Panc1 (cell line): ENCODE data around the gene CCDC152. TPM values are rescaled to one million over a fixed set of nuclear protein-coding genes. Genes with fewer than 3 reads are reported as not detected.

Experiments
- ATAC-seq: fragments of 200-7000 bp; cut with Tn5 transposase; 2 replicates; pipeline ENCODE4 v1.9.1; 2020; ENCODE audit warnings: mild to moderate bottlenecking, moderate library complexity
- BruUV-seq: library from RNA; stranded (reverse); fragments of 400-500 nt; replicated peaks from 2 replicates; lab custom pipeline; 2021; lab: Mats Ljungman, UMichigan
- CTCF ChIA-PET: fragments of 300-600 bp; sonication (Branson Sonifier 250); formaldehyde crosslinking; loops from one replicate; lab custom pipeline; 2022; ENCODE audit warnings: antibody characterized with exemption; lab: Charles Lee
- POLR2A ChIA-PET: fragments of 300-600 bp; sonication (Branson Sonifier 250); formaldehyde crosslinking; loops from one replicate; lab custom pipeline; 2022; ENCODE audit warnings: antibody characterized with exemption; lab: Charles Lee
- DNase-seq: peaks from one replicate; pipeline ENCODE4 v3.0.0-alpha.2; 2010; ENCODE audit warnings: low read depth, low spot score
- H3K27ac ChIP-seq: 2 replicates; pipeline ENCODE4 v1.5.1; 2011; ENCODE audit warnings: mild to moderate bottlenecking, low read length, inconsistent platforms
- H3K27me3 ChIP-seq: fragments of 200-500 bp; sonication (Bioruptor generic); 2 replicates; pipeline ENCODE4 v1.6.0; 2014; ENCODE audit warnings: low read length, inconsistent platforms; ENCODE audit not compliant: control insufficient read depth, insufficient read depth
- H3K36me3 ChIP-seq: fragments of 200-500 bp; sonication (Bioruptor generic); 2 replicates; pipeline ENCODE4 v1.5.1; 2014; ENCODE audit warnings: inconsistent platforms, mild to moderate bottlenecking, low read length, moderate library complexity; ENCODE audit not compliant: control insufficient read depth, insufficient read depth
- H3K4me1 ChIP-seq: 2 replicates; pipeline ENCODE4 v1.5.1; 2011; ENCODE audit warnings: inconsistent platforms, mild to moderate bottlenecking, low read length, moderate library complexity; ENCODE audit not compliant: control insufficient read depth, insufficient read depth
- H3K4me3 ChIP-seq, 2 experiments: 2 replicates each; pipeline ENCODE4 v1.5.1; 2011 to 2012; ENCODE audit warnings: low read depth in 2 of 2, low read length in 2 of 2, mild to moderate bottlenecking in 2 of 2, inconsistent platforms in 1 of 2, moderate library complexity in 1 of 2
- H3K9me3 ChIP-seq: fragments of 200-500 bp; sonication (Bioruptor generic); 2 replicates; pipeline ENCODE4 v1.5.1; 2014; ENCODE audit warnings: low read depth, mild to moderate bottlenecking, inconsistent platforms, low read length, moderate library complexity; ENCODE audit not compliant: control insufficient read depth, insufficient read depth
- POLR2AphosphoS5 ChIP-seq: IDR thresholded peaks from 2 replicates; pipeline ENCODE4 v1.6.1; 2012; ENCODE audit warnings: mild to moderate bottlenecking, low read depth, low read length, moderate library complexity
- SIN3A ChIP-seq: IDR thresholded peaks from 2 replicates; pipeline ENCODE4 v1.6.1; 2012; ENCODE audit warnings: low read depth, mild to moderate bottlenecking, low read length, moderate library complexity, borderline replicate concordance; ENCODE audit not compliant: insufficient read depth
- TCF7L2 ChIP-seq: IDR thresholded peaks from 2 replicates; pipeline ENCODE4 v1.6.1; 2011; ENCODE audit warnings: mild to moderate bottlenecking, low read depth, low read length, inconsistent platforms
- in situ Hi-C: cut with HindIII; loops from 2 replicates; pipeline ENCODE4 v1.10.0; 2016; ENCODE audit warnings: low sequenced_read_pairs, low pct_unique_long_range_greater_than_20kb
- intact Hi-C: fragments of 100-400 bp; cut with micrococcal nuclease; formaldehyde crosslinking; loops from one replicate; pipeline ENCODE4 v1.10.0; 2022; ENCODE audit not compliant: unreplicated experiment
- total RNA-seq: library from RNA; stranded (reverse); gene quantifications from one replicate; pipeline ENCODE4 v1.2.1, GENCODE V29; 2021; ENCODE audit not compliant: unreplicated experiment
- TF ChIP-seq, protein P1 (sequence below): fragments of 450-650 bp; IDR thresholded peaks from 2 replicates; pipeline ENCODE4 v1.5.1; 2017; ENCODE audit warnings: mild to moderate bottlenecking
- TF ChIP-seq, protein P2 (sequence below), 2 experiments: IDR thresholded peaks; 2 replicates each; pipeline ENCODE4 v1.6.1; 2011 to 2012; ENCODE audit warnings: low read depth in 2 of 2, control low read depth in 1 of 2, low read length in 1 of 2, mild to moderate bottlenecking in 1 of 2, moderate library complexity in 1 of 2; ENCODE audit not compliant: insufficient read depth in 1 of 2

The CCDC152 gene
- total RNA-seq, 1 experiment from 2014 or later, result not detected

DNA sequence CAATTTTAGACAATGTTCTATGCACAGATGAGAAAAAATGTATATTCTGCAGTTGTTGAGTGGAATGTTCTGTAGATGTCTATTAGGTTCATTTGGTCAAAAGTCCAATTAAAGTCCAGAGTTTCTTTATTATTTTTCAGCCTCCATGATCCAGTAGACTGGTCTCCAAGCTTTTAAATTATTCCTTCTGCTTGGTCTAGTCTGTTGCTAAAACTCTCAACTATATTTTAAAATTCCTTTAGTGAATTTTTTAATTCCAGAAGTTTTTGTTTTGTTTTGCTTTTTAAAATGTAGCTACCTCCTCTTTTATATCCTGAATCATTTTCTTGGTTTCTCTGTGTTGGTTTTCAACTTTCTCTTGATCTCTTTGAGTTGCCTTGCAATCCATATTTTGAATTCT lies 30.5 kb downstream of the CCDC152 start:
- CTCF ChIA-PET, result no interaction called here
- POLR2A ChIA-PET, result no interaction called here
- TF ChIP-seq, protein P1, sequence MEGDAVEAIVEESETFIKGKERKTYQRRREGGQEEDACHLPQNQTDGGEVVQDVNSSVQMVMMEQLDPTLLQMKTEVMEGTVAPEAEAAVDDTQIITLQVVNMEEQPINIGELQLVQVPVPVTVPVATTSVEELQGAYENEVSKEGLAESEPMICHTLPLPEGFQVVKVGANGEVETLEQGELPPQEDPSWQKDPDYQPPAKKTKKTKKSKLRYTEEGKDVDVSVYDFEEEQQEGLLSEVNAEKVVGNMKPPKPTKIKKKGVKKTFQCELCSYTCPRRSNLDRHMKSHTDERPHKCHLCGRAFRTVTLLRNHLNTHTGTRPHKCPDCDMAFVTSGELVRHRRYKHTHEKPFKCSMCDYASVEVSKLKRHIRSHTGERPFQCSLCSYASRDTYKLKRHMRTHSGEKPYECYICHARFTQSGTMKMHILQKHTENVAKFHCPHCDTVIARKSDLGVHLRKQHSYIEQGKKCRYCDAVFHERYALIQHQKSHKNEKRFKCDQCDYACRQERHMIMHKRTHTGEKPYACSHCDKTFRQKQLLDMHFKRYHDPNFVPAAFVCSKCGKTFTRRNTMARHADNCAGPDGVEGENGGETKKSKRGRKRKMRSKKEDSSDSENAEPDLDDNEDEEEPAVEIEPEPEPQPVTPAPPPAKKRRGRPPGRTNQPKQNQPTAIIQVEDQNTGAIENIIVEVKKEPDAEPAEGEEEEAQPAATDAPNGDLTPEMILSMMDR, result no peak
- TF ChIP-seq, protein P2, sequence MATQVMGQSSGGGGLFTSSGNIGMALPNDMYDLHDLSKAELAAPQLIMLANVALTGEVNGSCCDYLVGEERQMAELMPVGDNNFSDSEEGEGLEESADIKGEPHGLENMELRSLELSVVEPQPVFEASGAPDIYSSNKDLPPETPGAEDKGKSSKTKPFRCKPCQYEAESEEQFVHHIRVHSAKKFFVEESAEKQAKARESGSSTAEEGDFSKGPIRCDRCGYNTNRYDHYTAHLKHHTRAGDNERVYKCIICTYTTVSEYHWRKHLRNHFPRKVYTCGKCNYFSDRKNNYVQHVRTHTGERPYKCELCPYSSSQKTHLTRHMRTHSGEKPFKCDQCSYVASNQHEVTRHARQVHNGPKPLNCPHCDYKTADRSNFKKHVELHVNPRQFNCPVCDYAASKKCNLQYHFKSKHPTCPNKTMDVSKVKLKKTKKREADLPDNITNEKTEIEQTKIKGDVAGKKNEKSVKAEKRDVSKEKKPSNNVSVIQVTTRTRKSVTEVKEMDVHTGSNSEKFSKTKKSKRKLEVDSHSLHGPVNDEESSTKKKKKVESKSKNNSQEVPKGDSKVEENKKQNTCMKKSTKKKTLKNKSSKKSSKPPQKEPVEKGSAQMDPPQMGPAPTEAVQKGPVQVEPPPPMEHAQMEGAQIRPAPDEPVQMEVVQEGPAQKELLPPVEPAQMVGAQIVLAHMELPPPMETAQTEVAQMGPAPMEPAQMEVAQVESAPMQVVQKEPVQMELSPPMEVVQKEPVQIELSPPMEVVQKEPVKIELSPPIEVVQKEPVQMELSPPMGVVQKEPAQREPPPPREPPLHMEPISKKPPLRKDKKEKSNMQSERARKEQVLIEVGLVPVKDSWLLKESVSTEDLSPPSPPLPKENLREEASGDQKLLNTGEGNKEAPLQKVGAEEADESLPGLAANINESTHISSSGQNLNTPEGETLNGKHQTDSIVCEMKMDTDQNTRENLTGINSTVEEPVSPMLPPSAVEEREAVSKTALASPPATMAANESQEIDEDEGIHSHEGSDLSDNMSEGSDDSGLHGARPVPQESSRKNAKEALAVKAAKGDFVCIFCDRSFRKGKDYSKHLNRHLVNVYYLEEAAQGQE (IDR thresholded peaks at IDR 0.05; ENCODE audit: insufficient read depth in 1 of 2, low read depth in 2 of 2, low read length in 1 of 2), result no peak
- TF ChIP-seq SIN3A (no peak), TCF7L2 (no peak), POLR2AphosphoS5 (no peak)
- Histone ChIP-seq H3K4me3 (no peak overlapping the region), H3K9me3 (no peaks in the 10 kb centered on the region), H3K27me3 (no peaks in the 10 kb centered on the region), H3K4me1 (no peaks in the 10 kb centered on the region), H3K36me3 (no peaks in the 10 kb centered on the region), H3K27ac (no peak overlapping the region)
- DNase-seq, result no peak
- in situ Hi-C loops, result no loop called here
- no TSS peak for BruUV-seq
- intact Hi-C loops, result no loop called here
- no peak for ATAC-seq

DNA sequence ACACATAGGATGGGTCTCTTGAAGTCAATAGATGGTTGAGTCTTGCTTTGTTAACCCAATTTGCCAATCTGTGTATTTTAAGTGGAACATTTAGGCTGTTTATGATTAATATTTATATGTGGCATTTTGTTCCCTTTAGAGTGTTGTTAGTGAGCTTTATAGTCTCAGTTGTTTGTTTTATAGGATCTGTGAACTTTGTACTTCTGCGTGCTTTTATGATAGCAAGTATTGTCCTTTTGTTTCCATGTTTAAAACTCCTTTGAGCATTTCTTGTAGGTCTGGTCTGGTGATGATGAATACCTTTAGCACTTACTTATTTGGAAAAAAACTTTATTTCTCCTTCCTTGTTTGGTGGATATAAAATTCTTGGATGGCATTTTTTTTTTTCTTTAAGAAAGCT lies 31.2 kb downstream of the CCDC152 start:
- Histone ChIP-seq H3K36me3 (no peaks in the 10 kb centered on the region), H3K4me3 (no peak overlapping the region), H3K4me1 (no peaks in the 10 kb centered on the region), H3K27ac (no peak overlapping the region), H3K9me3 (no peaks in the 10 kb centered on the region), H3K27me3 (no peaks in the 10 kb centered on the region)
- TF ChIP-seq TCF7L2 (no peak), SIN3A (no peak), POLR2AphosphoS5 (no peak)
- TF ChIP-seq, protein P1, result no peak
- TF ChIP-seq, protein P2 (IDR thresholded peaks at IDR 0.05; ENCODE audit: insufficient read depth in 1 of 2, low read depth in 2 of 2, low read length in 1 of 2), result no peak
- in situ Hi-C loops, result no loop called here
- DNase-seq, result no peak
- CTCF ChIA-PET, result no interaction called here
- ATAC-seq, result no peak
- BruUV-seq, result no TSS peak
- intact Hi-C loops, result no loop called here
- POLR2A ChIA-PET, result no interaction called here
